Thoracic aorta (tissue), 2 donors: ENCODE measurements around the gene EMX2. TPM values are rescaled to one million over a fixed set of nuclear protein-coding genes. Genes with fewer than 3 reads are reported as not detected.

Experiments
- ATAC-seq: fragments of 150-250 bp; one replicate; pipeline ENCODE4 v1.8.0; 2017; ENCODE audit warnings: low read depth; ENCODE audit not compliant: insufficient number of reproducible peaks, low FRiP score
- DNase-seq: peaks from one replicate; pipeline ENCODE4 v3.0.0-alpha.2; 2020; ENCODE audit warnings: low spot score
- H3K27ac ChIP-seq, 2 donors: fragments of 200-600 bp; sonication (generic); 1 replicate in 1 of 2; 2 replicates in 1 of 2; pipeline ENCODE4 v1.5.1; 2016; ENCODE audit warnings: mild to moderate bottlenecking in 2 of 2, moderate library complexity in 2 of 2
- H3K27me3 ChIP-seq: fragments of 200-600 bp; sonication (generic); replicated peaks from 2 replicates; pipeline ENCODE4 v1.6.0; 2016; ENCODE audit warnings: mild to moderate bottlenecking; ENCODE audit not compliant: insufficient read depth
- H3K36me3 ChIP-seq: fragments of 200-600 bp; sonication (generic); one replicate; pipeline ENCODE4 v1.5.1; 2016
- H3K4me1 ChIP-seq, 2 donors: fragments of 200-600 bp; sonication (generic); 1 replicate in 1 of 2; 2 replicates in 1 of 2; pipeline versions ENCODE4 v1.5.1 to v1.6.0; 2016; ENCODE audit warnings: low read depth in 2 of 2, mild to moderate bottlenecking in 1 of 2; ENCODE audit not compliant: control insufficient read depth in 1 of 2
- H3K4me3 ChIP-seq: fragments of 200-600 bp; sonication (generic); 2 replicates; pipeline ENCODE4 v1.5.1; 2016; ENCODE audit warnings: mild to moderate bottlenecking
- H3K9me3 ChIP-seq: fragments of 200-600 bp; sonication (generic); 2 replicates; pipeline ENCODE4 v1.5.1; 2016
- total RNA-seq, 2 donors: library from RNA; depleted of rRNA; stranded (reverse); fragments of >200 nt; gene quantifications; one replicate each; pipeline versions ENCODE4 v1.1.0 to v1.2.3, GENCODE V29; 2016
- TF ChIP-seq, protein P1 (sequence below): fragments of 200-600 bp; sonication (generic); IDR thresholded peaks from one replicate; pipeline ENCODE4 v1.5.1; 2019; ENCODE audit warnings: antibody characterized with exemption

Gene EMX2
- total RNA-seq, 2 donors from 2014 or later, result not detected

DNA sequence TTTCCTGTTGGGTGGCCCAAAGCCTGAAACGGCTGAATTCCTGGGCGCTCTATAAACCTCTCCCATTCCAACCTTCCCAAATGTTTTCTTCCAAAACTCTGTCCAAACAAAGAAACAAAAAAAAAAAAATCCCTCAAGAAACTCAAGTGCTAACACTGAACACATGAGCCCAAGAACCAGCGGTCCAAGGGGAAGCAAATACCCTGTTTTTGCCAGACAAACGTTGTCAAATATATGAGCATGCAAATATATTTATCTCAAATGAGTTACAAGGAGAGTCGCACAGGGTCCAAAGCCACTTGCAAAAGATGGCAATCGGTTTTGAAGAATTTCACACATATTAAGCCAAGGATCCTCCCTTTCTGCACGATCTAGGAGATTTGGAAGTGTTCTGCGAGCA is 23.3 kb upstream of the EMX2 start:
- H3K4me3 ChIP-seq, result no peak overlapping the region
- H3K36me3 ChIP-seq, result no peaks in the 10 kb centered on the region
- no peak overlapping the region for H3K27ac ChIP-seq
- TF ChIP-seq, protein P1, sequence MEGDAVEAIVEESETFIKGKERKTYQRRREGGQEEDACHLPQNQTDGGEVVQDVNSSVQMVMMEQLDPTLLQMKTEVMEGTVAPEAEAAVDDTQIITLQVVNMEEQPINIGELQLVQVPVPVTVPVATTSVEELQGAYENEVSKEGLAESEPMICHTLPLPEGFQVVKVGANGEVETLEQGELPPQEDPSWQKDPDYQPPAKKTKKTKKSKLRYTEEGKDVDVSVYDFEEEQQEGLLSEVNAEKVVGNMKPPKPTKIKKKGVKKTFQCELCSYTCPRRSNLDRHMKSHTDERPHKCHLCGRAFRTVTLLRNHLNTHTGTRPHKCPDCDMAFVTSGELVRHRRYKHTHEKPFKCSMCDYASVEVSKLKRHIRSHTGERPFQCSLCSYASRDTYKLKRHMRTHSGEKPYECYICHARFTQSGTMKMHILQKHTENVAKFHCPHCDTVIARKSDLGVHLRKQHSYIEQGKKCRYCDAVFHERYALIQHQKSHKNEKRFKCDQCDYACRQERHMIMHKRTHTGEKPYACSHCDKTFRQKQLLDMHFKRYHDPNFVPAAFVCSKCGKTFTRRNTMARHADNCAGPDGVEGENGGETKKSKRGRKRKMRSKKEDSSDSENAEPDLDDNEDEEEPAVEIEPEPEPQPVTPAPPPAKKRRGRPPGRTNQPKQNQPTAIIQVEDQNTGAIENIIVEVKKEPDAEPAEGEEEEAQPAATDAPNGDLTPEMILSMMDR, result no peak
- no peaks in the 10 kb centered on the region for H3K4me1 ChIP-seq
- ATAC-seq, result no peak
- no peak for DNase-seq
- H3K27me3 ChIP-seq, result no peaks in the 10 kb centered on the region
- no peaks in the 10 kb centered on the region for H3K9me3 ChIP-seq

GRCh38 chr10:117519879-117520278 is 22.7 kb upstream of the EMX2 start:
- no peaks in the 10 kb centered on the region for H3K27me3 ChIP-seq
- H3K36me3 ChIP-seq, result no peaks in the 10 kb centered on the region
- TF ChIP-seq, protein P1, result no peak
- H3K4me3 ChIP-seq, result no peak overlapping the region
- no peak for ATAC-seq
- H3K4me1 ChIP-seq, result no peaks in the 10 kb centered on the region
- H3K27ac ChIP-seq, result no peak overlapping the region
- no peak for DNase-seq
- no peaks in the 10 kb centered on the region for H3K9me3 ChIP-seq

- H3K4me1 ChIP-seq, result peaks cover 17 to 23% of the 10 kb centered on the region in 2 donors
- H3K9me3 ChIP-seq, result no peaks in the 10 kb centered on the region
- no peak overlapping the region for H3K27ac ChIP-seq
- TF ChIP-seq, protein P1, result no peak
- H3K4me3 ChIP-seq, result no peak overlapping the region
- ATAC-seq, result no peak
- DNase-seq, result no peak
- H3K27me3 ChIP-seq, result peaks cover 26% of the 10 kb centered on the region
- no peaks in the 10 kb centered on the region for H3K36me3 ChIP-seq
Measured at GRCh38 chr10:117530791-117531190, 11.8 kb upstream of the EMX2 start.

DNA sequence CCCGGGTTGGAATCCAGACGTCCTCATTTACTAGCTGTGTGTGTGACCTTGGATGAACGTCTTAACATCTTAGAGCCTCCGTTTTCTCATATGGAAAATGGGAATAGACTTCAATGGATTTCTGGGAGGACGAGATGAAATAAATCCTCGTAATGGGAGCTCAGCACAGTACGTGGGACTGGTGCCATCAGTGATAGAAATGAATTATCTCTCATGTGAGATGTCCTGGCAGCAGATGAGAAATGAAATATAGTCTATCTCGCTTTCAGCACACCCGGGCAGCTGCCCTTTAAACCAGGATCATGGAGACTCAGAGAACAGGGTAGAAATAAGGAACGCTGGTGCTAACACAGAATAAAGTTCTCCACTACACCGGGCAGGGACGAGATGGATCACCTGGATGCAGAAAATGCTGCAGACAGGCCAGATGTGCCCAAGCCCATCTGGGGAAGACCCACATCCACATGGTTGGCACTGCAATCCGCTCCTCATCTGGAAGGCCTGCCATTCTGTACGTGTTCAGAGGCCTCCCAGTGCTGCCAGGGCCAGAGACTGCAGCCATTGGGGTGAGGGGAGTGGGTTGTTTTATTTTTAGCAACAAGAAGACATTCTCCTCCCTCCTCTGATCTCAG is 11.1 kb upstream of the EMX2 start:
- Histone ChIP-seq H3K27ac (no peak overlapping the region), H3K27me3 (peaks cover 29% of the 10 kb centered on the region), H3K4me3 (no peak overlapping the region), H3K9me3 (no peaks in the 10 kb centered on the region), H3K4me1 (peaks cover 17 to 30% of the 10 kb centered on the region in 2 donors), H3K36me3 (no peaks in the 10 kb centered on the region)
- TF ChIP-seq, protein P1, result no peak
- ATAC-seq, result no peak
- no peak for DNase-seq

GRCh38 chr10:117532003-117532385 is 10.6 kb upstream of the EMX2 start:
- H3K4me1 ChIP-seq, result peaks cover 17 to 32% of the 10 kb centered on the region in 2 donors
- H3K36me3 ChIP-seq, result no peaks in the 10 kb centered on the region
- DNase-seq, result no peak
- no peak for ATAC-seq
- H3K9me3 ChIP-seq, result no peaks in the 10 kb centered on the region
- H3K27ac ChIP-seq, result no peak overlapping the region
- H3K4me3 ChIP-seq, result no peak overlapping the region
- TF ChIP-seq, protein P1, result no peak
- peaks cover 31% of the 10 kb centered on the region for H3K27me3 ChIP-seq
